ENCODE results near the gene TMBIM1. TPM values are rescaled to one million over a fixed set of nuclear protein-coding genes. Genes with fewer than 3 reads are reported as not detected.

Gene TMBIM1
- total and polyA plus RNA-seq, 4 donors: 100 to 294 (median 212) TPM

- intact Hi-C loops (cut with DNase I): no loop called here
- Histone ChIP-seq H3K4me1 (ENCODE audit: control insufficient read depth in 1 of 2, insufficient read depth in 2 of 2, low read length in 2 of 2) (peaks cover 3 to 5% of the 10 kb centered on the region in 2 donors), H3K4me3 (ENCODE audit: low read length in 2 of 2) (no peak overlapping the region), H3K9me3 (ENCODE audit: control insufficient read depth, low read length) (no peaks in the 10 kb centered on the region), H3K36me3 (ENCODE audit: control insufficient read depth in 1 of 2, insufficient read depth in 2 of 2, low read length in 1 of 2) (peaks cover 11 to 16% of the 10 kb centered on the region in 2 donors), H3K27ac (ENCODE audit: low read depth in 1 of 2, low read length in 2 of 2) (no peak overlapping the region), H3K27me3 (ENCODE audit: control insufficient read depth in 1 of 2, insufficient read depth in 2 of 2, low read length in 1 of 2) (no peaks in the 10 kb centered on the region)
- 87 to 89% methylated on average over 4 of the region's 4 CpGs for WGBS, 2 donors
- DNase-seq (no peak), ATAC-seq (ENCODE audit: low FRiP score) (no peak)
Observed at GRCh38 chr2:218233543-218233942, 58.8 kb downstream of the TMBIM1 start.

- H3K4me3 ChIP-seq (ENCODE audit: low read length in 2 of 2): no peak overlapping the region
- ATAC-seq (ENCODE audit: low FRiP score) (no peak), DNase-seq (no peak)
- H3K27me3 ChIP-seq (ENCODE audit: control insufficient read depth in 1 of 2, insufficient read depth in 2 of 2, low read length in 1 of 2): no peaks in the 10 kb centered on the region
- no peaks in the 10 kb centered on the region for H3K9me3 ChIP-seq (ENCODE audit: control insufficient read depth, low read length)
- H3K4me1 ChIP-seq (ENCODE audit: control insufficient read depth in 1 of 2, insufficient read depth in 2 of 2, low read length in 2 of 2): peaks cover 5 to 6% of the 10 kb centered on the region in 2 donors
- peak overlapping the region; percentile 61 to 67 for H3K27ac ChIP-seq (ENCODE audit: low read depth in 1 of 2, low read length in 2 of 2)
- intact Hi-C loops (cut with DNase I): loop anchor here in 1 of 2 donors (2.0 kb wide), 1 partner anchor 14 kb away; the partner anchor contains the start of gene ARPC2
- H3K36me3 ChIP-seq (ENCODE audit: control insufficient read depth in 1 of 2, insufficient read depth in 2 of 2, low read length in 1 of 2): peaks cover 12 to 16% of the 10 kb centered on the region in 2 donors
- WGBS, 2 donors: 1 to 4% methylated on average over 1 of the region's 1 CpG
Observed at GRCh38 chr2:218230882-218231281, 61.4 kb downstream of the TMBIM1 start.

GRCh38 chr2:218229851-218230250 lies 62.5 kb downstream of the TMBIM1 start:
- intact Hi-C loops (cut with DNase I): loop anchor here in 1 of 2 donors (2.0 kb wide), 1 partner anchor 13 kb away; the partner anchor contains the start of gene ARPC2
- Histone ChIP-seq H3K36me3 (ENCODE audit: control insufficient read depth in 1 of 2, insufficient read depth in 2 of 2, low read length in 1 of 2) (peaks cover 6 to 14% of the 10 kb centered on the region in 2 donors), H3K4me3 (ENCODE audit: low read length in 2 of 2) (no peak overlapping the region), H3K9me3 (ENCODE audit: control insufficient read depth, low read length) (no peaks in the 10 kb centered on the region), H3K27me3 (ENCODE audit: control insufficient read depth in 1 of 2, insufficient read depth in 2 of 2, low read length in 1 of 2) (no peaks in the 10 kb centered on the region), H3K4me1 (ENCODE audit: control insufficient read depth in 1 of 2, insufficient read depth in 2 of 2, low read length in 2 of 2) (peaks cover 5 to 8% of the 10 kb centered on the region in 2 donors), H3K27ac (ENCODE audit: low read depth in 1 of 2, low read length in 2 of 2) (peak overlapping the region; percentile 61 to 91)
- ATAC-seq (ENCODE audit: low FRiP score) (no peak), DNase-seq (no peak)
- WGBS, 2 donors: 65 to 73% methylated on average over 4 of the region's 4 CpGs

- Histone ChIP-seq H3K36me3 (ENCODE audit: control insufficient read depth in 1 of 2, insufficient read depth in 2 of 2, low read length in 1 of 2) (peaks cover 7 to 9% of the 10 kb centered on the region in 2 donors), H3K27ac (ENCODE audit: low read depth in 1 of 2, low read length in 2 of 2) (peak overlapping the region in 1 of 2 donors; percentile 4), H3K27me3 (ENCODE audit: control insufficient read depth in 1 of 2, insufficient read depth in 2 of 2, low read length in 1 of 2) (no peaks in the 10 kb centered on the region), H3K4me3 (ENCODE audit: low read length in 2 of 2) (no peak overlapping the region), H3K4me1 (ENCODE audit: control insufficient read depth in 1 of 2, insufficient read depth in 2 of 2, low read length in 2 of 2) (peaks cover 6 to 15% of the 10 kb centered on the region in 2 donors), H3K9me3 (ENCODE audit: control insufficient read depth, low read length) (no peaks in the 10 kb centered on the region)
- DNase-seq (no peak), ATAC-seq (ENCODE audit: low FRiP score) (peak; percentile 80)
- 0 to 1% methylated on average over 3 of the region's 3 CpGs for WGBS, 2 donors
- intact Hi-C loops (cut with DNase I): no loop called here
Observed at GRCh38 chr2:218229239-218229638, 63.1 kb downstream of the TMBIM1 start.

- intact Hi-C loops (cut with DNase I): no loop called here
- H3K36me3 ChIP-seq (ENCODE audit: control insufficient read depth in 1 of 2, insufficient read depth in 2 of 2, low read length in 1 of 2): peaks cover 7 to 9% of the 10 kb centered on the region in 2 donors
- peaks cover 7 to 18% of the 10 kb centered on the region in 2 donors for H3K4me1 ChIP-seq (ENCODE audit: control insufficient read depth in 1 of 2, insufficient read depth in 2 of 2, low read length in 2 of 2)
- DNase-seq: no peak
- H3K4me3 ChIP-seq (ENCODE audit: low read length in 2 of 2): no peak overlapping the region
- no peak for ATAC-seq (ENCODE audit: low FRiP score)
- 82 to 90% methylated on average over 6 of the region's 6 CpGs for WGBS, 2 donors
- no peaks in the 10 kb centered on the region for H3K27me3 ChIP-seq (ENCODE audit: control insufficient read depth in 1 of 2, insufficient read depth in 2 of 2, low read length in 1 of 2)
- no peaks in the 10 kb centered on the region for H3K9me3 ChIP-seq (ENCODE audit: control insufficient read depth, low read length)
- H3K27ac ChIP-seq (ENCODE audit: low read depth in 1 of 2, low read length in 2 of 2): peak overlapping the region; percentile 61 to 91
Observed at GRCh38 chr2:218228366-218229090, 63.8 kb downstream of the TMBIM1 start.

- peaks cover 7% of the 10 kb centered on the region in 2 donors for H3K36me3 ChIP-seq (ENCODE audit: control insufficient read depth in 1 of 2, insufficient read depth in 2 of 2, low read length in 1 of 2)
- intact Hi-C loops (cut with DNase I): no loop called here
Observed at GRCh38 chr2:218226903-218227302, 65.4 kb downstream of the TMBIM1 start.

More at GRCh38 chr2:218226903-218227302, 65.4 kb downstream of the TMBIM1 start:
- ATAC-seq (ENCODE audit: low FRiP score) (no peak), DNase-seq (no peak)
- whole genome bisulfite sequencing, 2 donors: 87 to 88% methylated on average over 3 of the region's 3 CpGs
- Histone ChIP-seq H3K4me3 (ENCODE audit: low read length in 2 of 2) (no peak overlapping the region), H3K4me1 (ENCODE audit: control insufficient read depth in 1 of 2, insufficient read depth in 2 of 2, low read length in 2 of 2) (peaks cover 7 to 22% of the 10 kb centered on the region in 2 donors), H3K27me3 (ENCODE audit: control insufficient read depth in 1 of 2, insufficient read depth in 2 of 2, low read length in 1 of 2) (no peaks in the 10 kb centered on the region), H3K9me3 (ENCODE audit: control insufficient read depth, low read length) (no peaks in the 10 kb centered on the region), H3K27ac (ENCODE audit: low read depth in 1 of 2, low read length in 2 of 2) (no peak overlapping the region)

Small RNAs within 50 kb of the gene (microRNA-seq; reads per million reads assigned to microRNA genes)
- 6.0 to 8.9 reads per million in 2 donors for gene MIR6513
- 1.8 to 2.0 reads per million in 2 donors for gene MIR6810

Other genes starting within 250 kb of the TMBIM1 start
- gene RUFY4, start 223.2 kb downstream of the TMBIM1 start, total RNA-seq: under 1 TPM; 0.39 to 0.45 TPM
- not detected for gene RUFY4, start 223.2 kb downstream of the TMBIM1 start, polyA plus RNA-seq
- gene CXCR2, start 166.5 kb downstream of the TMBIM1 start, total RNA-seq: 1 to 10 TPM; 3.1 to 4.9 TPM
- 1 to 10 TPM in 1 of 2 donors, under 1 TPM in 1; 0.05 to 1.1 TPM for gene CXCR2, start 166.5 kb downstream of the TMBIM1 start, polyA plus RNA-seq
- 1 to 10 TPM; 1.8 to 3.5 TPM for gene CXCR1, start 125.5 kb downstream of the TMBIM1 start, total RNA-seq
- gene CXCR1, start 125.5 kb downstream of the TMBIM1 start, polyA plus RNA-seq: under 1 TPM; 0.20 to 0.63 TPM
- gene ARPC2, start 75.3 kb downstream of the TMBIM1 start, total RNA-seq: 100 to 1,000 TPM; 351 to 367 TPM
- 100 to 1,000 TPM; 297 to 467 TPM for gene ARPC2, start 75.3 kb downstream of the TMBIM1 start, polyA plus RNA-seq
- 1 to 10 TPM; 1.6 to 3.7 TPM for gene GPBAR1, start 31.5 kb downstream of the TMBIM1 start, total RNA-seq
- gene GPBAR1, start 31.5 kb downstream of the TMBIM1 start, polyA plus RNA-seq: 1 to 10 TPM in 1 of 2 donors, under 1 TPM in 1; 0.46 to 3.1 TPM
- 10 to 100 TPM; 50.8 to 54.7 TPM for gene AAMP, start 22.4 kb downstream of the TMBIM1 start, total RNA-seq
- 10 to 100 TPM; 59.2 to 80.9 TPM for gene AAMP, start 22.4 kb downstream of the TMBIM1 start, polyA plus RNA-seq
- 10 to 100 TPM; 26.9 to 40.2 TPM for gene PNKD, start 22.0 kb downstream of the TMBIM1 start, total RNA-seq
- gene PNKD, start 22.0 kb downstream of the TMBIM1 start, polyA plus RNA-seq: 100 to 1,000 TPM in 1 of 2 donors, 10 to 100 TPM in 1; 91.2 to 108 TPM
- not detected for gene CATIP, start 64.4 kb upstream of the TMBIM1 start, total RNA-seq
- under 1 TPM; 0.03 to 0.50 TPM for gene CATIP, start 64.4 kb upstream of the TMBIM1 start, polyA plus RNA-seq
- 10 to 100 TPM; 40.1 to 56.1 TPM for gene SLC11A1, start 89.8 kb upstream of the TMBIM1 start, total RNA-seq
- 1 to 10 TPM; 1.9 to 4.1 TPM for gene SLC11A1, start 89.8 kb upstream of the TMBIM1 start, polyA plus RNA-seq
- 100 to 1,000 TPM; 141 to 162 TPM for gene CTDSP1, start 107.4 kb upstream of the TMBIM1 start, total RNA-seq
- 100 to 1,000 TPM in 1 of 2 donors, 10 to 100 TPM in 1; 61.6 to 137 TPM for gene CTDSP1, start 107.4 kb upstream of the TMBIM1 start, polyA plus RNA-seq
- under 1 TPM in 1 of 2 donors, not detected in 1; 0.65 TPM for gene VIL1, start 126.6 kb upstream of the TMBIM1 start, total RNA-seq
- gene VIL1, start 126.6 kb upstream of the TMBIM1 start, polyA plus RNA-seq: 10 to 100 TPM in 1 of 2 donors, 1 to 10 TPM in 1; 1.1 to 40.3 TPM